ENCODE data around the gene MITD1.

MITD1 gene

DNA sequence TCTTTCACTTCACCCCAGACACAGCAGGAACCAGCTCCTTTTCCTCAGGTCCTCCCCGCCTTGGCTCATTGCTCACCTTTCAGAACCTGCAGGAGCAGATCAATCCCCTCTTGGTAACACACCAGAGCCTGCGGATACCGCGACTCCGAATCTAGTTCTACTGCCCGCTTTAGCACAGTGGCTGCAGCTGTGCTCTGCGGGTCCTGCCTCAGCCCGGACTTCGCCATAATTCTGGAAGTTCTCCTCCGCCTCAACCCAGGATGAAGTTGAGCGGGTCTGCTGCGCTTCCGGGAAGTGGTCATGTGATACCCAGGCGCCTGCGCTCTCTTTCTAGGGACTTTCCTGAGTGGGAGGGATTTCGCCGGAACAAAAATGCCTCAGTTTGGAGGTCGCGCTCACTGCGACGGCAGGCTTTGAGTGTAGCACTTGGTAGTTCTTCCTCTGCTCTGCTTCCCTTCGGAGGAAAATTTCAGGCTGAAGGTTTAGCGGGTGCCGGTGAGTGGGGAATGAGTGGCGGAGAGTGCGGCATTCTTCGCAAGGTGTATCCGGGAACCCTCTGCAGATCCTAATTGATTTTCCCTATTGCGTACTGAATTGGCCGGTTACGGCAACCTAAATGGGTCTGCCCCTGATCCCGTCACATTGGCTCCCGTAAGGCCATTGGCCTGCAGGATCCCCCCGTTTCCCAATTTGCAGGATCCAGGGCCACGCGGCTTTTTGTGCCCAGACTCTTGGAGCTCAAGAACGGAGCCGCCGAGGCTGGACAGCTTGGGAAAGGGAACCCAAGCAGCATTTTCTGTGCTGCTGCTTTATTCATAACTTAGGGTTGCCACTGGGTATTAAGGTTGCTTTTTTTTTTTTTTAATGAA lies at the start of gene MITD1, which contains the start of gene MRPL30:
Gene MITD1, minus strand, starts transcription at position 304 of the 869 bp plus-strand sequence. Its CDS starts 77 bp downstream, at position 227.
Gene MRPL30, plus strand, starts transcription at position 430 of the 869 bp plus-strand sequence. CDS start 5,020 bp downstream, outside the sequence.
- DNase-seq (ENCODE audit: low read depth in 2 of 2), result peak; percentile 97 to 98
- H3K4me3 ChIP-seq (replicated peaks in 1 of 2; ENCODE audit: low read depth in 2 of 2, low read length in 2 of 2), result peak within 1 kb of the TSS; percentile 90 to 99
- TF ChIP-seq, protein P1, sequence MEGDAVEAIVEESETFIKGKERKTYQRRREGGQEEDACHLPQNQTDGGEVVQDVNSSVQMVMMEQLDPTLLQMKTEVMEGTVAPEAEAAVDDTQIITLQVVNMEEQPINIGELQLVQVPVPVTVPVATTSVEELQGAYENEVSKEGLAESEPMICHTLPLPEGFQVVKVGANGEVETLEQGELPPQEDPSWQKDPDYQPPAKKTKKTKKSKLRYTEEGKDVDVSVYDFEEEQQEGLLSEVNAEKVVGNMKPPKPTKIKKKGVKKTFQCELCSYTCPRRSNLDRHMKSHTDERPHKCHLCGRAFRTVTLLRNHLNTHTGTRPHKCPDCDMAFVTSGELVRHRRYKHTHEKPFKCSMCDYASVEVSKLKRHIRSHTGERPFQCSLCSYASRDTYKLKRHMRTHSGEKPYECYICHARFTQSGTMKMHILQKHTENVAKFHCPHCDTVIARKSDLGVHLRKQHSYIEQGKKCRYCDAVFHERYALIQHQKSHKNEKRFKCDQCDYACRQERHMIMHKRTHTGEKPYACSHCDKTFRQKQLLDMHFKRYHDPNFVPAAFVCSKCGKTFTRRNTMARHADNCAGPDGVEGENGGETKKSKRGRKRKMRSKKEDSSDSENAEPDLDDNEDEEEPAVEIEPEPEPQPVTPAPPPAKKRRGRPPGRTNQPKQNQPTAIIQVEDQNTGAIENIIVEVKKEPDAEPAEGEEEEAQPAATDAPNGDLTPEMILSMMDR (IDR thresholded peaks at IDR 0.05; ENCODE audit: low read depth, low read length), result no peak

DNA sequence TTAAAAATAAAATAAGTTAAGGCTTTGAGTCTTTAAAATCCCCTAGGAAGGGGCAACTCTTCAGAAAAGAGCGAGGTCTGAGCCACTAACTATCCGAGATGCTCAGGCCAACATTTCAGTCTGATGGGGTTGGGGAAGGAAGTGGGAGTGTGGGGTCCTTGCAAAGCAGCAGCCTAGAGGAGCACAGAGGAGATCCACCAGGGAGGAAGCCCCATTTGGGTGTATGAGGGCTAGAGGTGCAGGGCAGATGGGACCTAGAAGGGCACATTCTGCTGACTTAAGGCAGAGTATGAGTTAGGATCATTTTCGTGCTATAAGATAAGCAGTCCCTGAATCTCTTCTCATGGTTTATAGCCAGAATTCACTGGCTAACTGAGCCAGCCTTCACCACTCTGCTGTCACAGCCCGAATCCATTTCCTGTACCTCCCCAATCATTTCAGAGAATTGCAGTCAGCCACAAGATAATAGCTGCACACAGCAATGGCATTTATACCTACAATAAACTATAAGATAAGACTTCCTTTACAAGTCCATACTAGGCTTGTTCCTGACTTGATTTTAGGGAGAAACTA lies 37.2 kb upstream of the MITD1 start:
- peak in 1 of 2 donors; percentile 26 for DNase-seq (ENCODE audit: low read depth in 2 of 2)
- TF ChIP-seq, protein P1 (IDR thresholded peaks at IDR 0.05; ENCODE audit: low read depth, low read length), result no peak
- no peak overlapping the region for H3K4me3 ChIP-seq (replicated peaks in 1 of 2; ENCODE audit: low read depth in 2 of 2, low read length in 2 of 2)

DNA sequence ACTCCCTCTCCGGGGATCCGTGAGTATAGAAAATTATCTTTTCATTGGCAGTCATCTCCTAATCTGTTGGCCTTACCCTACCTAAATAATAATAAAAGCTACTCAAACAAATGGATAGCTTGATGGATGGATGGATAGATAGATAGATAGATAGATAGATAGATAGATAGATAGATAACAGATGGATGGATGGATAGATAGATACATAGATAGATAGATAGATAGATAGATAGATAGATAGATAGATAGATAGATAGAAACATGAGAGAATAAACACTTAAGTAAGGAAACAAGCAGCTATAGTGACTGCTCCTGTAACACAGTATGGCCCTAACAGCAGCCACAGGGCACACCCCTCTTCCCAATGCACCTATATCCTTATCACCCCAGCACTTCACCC lies 35.2 kb upstream of the MITD1 start:
- no peak overlapping the region for H3K4me3 ChIP-seq (replicated peaks in 1 of 2; ENCODE audit: low read depth in 2 of 2, low read length in 2 of 2)
- TF ChIP-seq, protein P1 (IDR thresholded peaks at IDR 0.05; ENCODE audit: low read depth, low read length), result no peak
- DNase-seq (ENCODE audit: low read depth in 2 of 2), result no peak

DNA sequence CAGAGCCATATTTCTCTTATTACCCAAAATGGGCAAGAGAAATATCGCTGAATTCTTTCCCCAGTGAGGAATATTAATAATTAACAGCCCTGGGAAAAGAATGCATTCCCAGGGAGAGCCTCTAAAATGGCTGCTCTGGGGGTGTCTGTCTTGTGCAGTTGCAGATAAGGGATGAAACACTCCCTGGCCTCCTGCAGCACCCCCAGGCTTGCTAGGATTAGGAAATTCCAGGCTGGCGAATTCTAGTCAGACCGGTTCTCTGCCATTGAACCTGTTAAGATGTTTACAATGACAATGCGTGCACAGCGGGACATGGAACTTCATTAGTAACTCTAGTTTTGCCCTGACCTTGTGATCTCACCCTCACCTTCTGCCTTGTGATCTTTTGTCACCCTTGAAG lies 24.6 kb upstream of the MITD1 start:
- TF ChIP-seq, protein P1 (IDR thresholded peaks at IDR 0.05; ENCODE audit: low read depth, low read length), result no peak
- H3K4me3 ChIP-seq (replicated peaks in 1 of 2; ENCODE audit: low read depth in 2 of 2, low read length in 2 of 2), result no peak overlapping the region
- DNase-seq (ENCODE audit: low read depth in 2 of 2), result no peak

DNA sequence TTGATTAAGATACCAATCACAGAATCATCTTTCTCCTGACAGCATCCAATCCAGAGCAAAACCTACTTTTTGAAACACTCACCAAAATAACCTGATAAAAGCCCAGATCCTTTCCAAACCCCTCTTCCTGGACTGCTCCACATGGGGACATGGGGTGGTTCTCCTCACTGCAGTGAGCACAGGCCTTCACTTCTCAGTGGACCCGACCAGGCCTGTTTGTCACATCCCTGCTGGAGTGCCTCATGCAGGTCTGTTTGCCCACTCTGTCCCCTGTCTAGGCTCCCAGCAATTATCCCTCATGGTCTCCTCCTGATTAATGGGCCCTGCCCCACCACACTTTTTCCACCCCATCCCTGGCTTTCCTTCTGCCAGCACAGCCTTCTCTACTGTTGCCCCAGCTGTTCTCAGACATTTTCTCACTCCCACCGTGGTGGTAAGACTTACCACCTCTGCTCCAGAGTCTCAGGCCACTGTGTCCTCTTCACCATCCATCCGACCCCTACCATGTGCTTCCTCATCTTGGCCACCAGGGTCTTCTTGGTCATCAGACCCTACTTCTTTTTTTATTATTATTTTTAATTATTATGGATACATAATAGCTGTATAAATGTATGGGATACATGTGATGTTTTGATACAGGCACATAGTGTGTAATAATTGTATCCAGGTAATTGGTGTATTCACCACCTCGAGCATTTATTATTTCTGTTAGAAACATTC lies 21.3 kb upstream of the MITD1 start:
- no peak for DNase-seq (ENCODE audit: low read depth in 2 of 2)
- H3K4me3 ChIP-seq (replicated peaks in 1 of 2; ENCODE audit: low read depth in 2 of 2, low read length in 2 of 2), result no peak overlapping the region
- TF ChIP-seq, protein P1 (IDR thresholded peaks at IDR 0.05; ENCODE audit: low read depth, low read length), result peak; percentile 33

DNA sequence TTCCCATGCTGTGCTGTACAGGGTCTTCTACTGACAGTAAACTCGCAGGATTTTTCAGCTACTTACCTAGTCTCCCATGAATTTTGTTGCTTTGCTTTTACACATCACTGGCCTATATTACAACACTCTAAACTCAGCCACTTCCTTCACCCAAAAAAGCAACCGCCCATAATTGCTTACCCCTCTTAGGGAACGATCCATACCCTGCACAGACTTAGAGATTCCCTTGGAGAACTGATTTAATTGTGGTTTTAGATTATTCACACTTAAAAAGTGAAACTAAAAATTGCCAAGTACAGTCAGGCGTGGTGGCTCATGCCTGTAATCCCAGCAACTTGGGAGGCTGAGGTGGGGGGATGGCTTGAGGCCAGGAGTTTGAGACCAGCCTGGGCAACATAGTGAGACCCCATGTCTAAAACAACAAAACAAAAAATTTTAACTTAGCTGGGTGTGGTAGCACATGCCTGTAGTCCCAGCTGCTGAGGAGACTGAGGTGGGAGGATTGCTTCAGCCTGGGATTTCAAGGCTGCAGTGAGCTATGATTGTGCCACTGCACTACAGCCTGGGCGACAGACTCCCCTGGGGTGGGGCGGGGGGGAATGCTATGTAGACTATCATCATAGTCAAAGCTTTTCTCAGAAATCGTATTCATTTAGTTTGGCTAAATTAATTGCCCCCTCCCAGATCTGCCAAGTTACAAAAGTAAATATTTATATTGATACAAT lies 19.4 kb upstream of the MITD1 start:
- TF ChIP-seq, protein P1 (IDR thresholded peaks at IDR 0.05; ENCODE audit: low read depth, low read length), result no peak
- H3K4me3 ChIP-seq (replicated peaks in 1 of 2; ENCODE audit: low read depth in 2 of 2, low read length in 2 of 2), result no peak overlapping the region
- no peak for DNase-seq (ENCODE audit: low read depth in 2 of 2)
